Mesothelial cell of epicardium (in vitro differentiated cells): ENCODE measurements around the gene ZDHHC23. TPM values are rescaled to one million over a fixed set of nuclear protein-coding genes. Genes with fewer than 3 reads are reported as not detected.

Experiments used
- DNase-seq, 2 experiments: peaks; one replicate each; pipeline ENCODE4 v3.0.0; 2021; ENCODE audit warnings: low spot score in 2 of 2; ENCODE audit not compliant: unreplicated experiment in 2 of 2
- H3K27ac Mint-ChIP-seq: 2 replicates; pipeline ENCODE4 v1.8.0; 2021; ENCODE audit warnings: mixed read lengths
- H3K27me3 Mint-ChIP-seq: 2 replicates; pipeline ENCODE4 v1.8.0; 2021; ENCODE audit warnings: low read depth, mixed read lengths
- H3K36me3 Mint-ChIP-seq: 2 replicates; pipeline ENCODE4 v1.8.0; 2021; ENCODE audit warnings: mixed read lengths
- H3K4me1 Mint-ChIP-seq: 2 replicates; pipeline ENCODE4 v1.8.0; 2021; ENCODE audit warnings: mixed read lengths
- H3K4me3 Mint-ChIP-seq: 2 replicates; pipeline ENCODE4 v1.8.0; 2021; ENCODE audit warnings: mild to moderate bottlenecking, moderate library complexity, mixed read lengths
- H3K9me3 Mint-ChIP-seq: 2 replicates; pipeline ENCODE4 v1.8.0; 2021; ENCODE audit warnings: mixed read lengths
- total RNA-seq: library from RNA; stranded (reverse); gene quantifications from 3 replicates; pipeline ENCODE4 v1.2.1, GENCODE V29; 2021
- TF ChIP-seq, protein P1 (sequence below): fragments of 200-600 bp; sonication (generic); IDR thresholded peaks from one replicate; pipeline ENCODE4 v1.5.0; 2021; ENCODE audit warnings: antibody characterized with exemption; ENCODE audit not compliant: unreplicated experiment

ZDHHC23 gene
- total RNA-seq, 1 donor from 2014 or later, result 5.1 TPM

DNA sequence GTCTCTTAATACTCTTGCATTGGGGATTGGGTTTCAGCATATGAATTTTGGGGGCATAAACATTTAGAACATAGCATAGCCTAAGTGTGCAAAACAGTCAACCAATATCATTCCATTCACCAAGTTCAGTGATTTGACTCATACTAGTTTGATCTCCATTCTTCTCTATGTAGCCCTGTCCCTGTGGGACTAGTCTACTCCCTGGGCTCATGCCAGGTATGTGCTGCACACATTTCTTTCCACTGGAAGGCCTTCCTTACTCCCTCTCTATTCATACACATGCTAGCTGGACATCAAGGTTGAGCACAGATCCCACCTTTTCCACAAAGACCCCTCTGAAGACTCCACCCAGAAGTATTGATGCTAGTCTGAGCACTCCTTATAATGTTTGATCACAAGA is 5.1 kb downstream of the ZDHHC23 start:
- H3K27ac Mint-ChIP-seq, result no peak overlapping the region
- peaks cover 5% of the 10 kb centered on the region for H3K4me1 Mint-ChIP-seq
- H3K27me3 Mint-ChIP-seq, result peaks cover 35% of the 10 kb centered on the region
- no peaks in the 10 kb centered on the region for H3K9me3 Mint-ChIP-seq
- TF ChIP-seq, protein P1, sequence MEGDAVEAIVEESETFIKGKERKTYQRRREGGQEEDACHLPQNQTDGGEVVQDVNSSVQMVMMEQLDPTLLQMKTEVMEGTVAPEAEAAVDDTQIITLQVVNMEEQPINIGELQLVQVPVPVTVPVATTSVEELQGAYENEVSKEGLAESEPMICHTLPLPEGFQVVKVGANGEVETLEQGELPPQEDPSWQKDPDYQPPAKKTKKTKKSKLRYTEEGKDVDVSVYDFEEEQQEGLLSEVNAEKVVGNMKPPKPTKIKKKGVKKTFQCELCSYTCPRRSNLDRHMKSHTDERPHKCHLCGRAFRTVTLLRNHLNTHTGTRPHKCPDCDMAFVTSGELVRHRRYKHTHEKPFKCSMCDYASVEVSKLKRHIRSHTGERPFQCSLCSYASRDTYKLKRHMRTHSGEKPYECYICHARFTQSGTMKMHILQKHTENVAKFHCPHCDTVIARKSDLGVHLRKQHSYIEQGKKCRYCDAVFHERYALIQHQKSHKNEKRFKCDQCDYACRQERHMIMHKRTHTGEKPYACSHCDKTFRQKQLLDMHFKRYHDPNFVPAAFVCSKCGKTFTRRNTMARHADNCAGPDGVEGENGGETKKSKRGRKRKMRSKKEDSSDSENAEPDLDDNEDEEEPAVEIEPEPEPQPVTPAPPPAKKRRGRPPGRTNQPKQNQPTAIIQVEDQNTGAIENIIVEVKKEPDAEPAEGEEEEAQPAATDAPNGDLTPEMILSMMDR, result no peak
- no peak overlapping the region for H3K4me3 Mint-ChIP-seq
- no peak for DNase-seq
- H3K36me3 Mint-ChIP-seq, result peaks cover 4% of the 10 kb centered on the region

DNA sequence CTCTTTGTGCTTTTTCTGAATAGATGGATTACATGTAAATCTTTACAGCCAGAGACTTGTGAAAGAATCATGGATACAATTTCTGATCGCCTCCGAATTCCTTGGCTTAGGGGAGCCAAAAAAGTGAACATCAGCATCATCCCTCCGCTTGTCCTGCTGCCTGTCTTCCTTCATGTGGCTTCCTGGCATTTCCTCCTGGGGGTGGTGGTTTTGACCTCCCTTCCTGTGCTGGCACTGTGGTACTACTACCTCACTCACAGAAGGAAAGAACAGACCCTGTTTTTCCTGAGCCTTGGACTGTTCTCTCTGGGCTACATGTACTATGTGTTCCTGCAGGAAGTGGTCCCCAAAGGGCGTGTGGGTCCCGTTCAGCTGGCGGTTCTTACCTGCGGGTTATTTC is 5.9 kb downstream of the ZDHHC23 start:
- no peak for DNase-seq
- Mint-ChIP-seq H3K36me3 (peaks cover 4% of the 10 kb centered on the region), H3K4me1 (peaks cover 3% of the 10 kb centered on the region), H3K9me3 (no peaks in the 10 kb centered on the region), H3K27ac (no peak overlapping the region), H3K27me3 (peaks cover 32% of the 10 kb centered on the region), H3K4me3 (no peak overlapping the region)
- TF ChIP-seq, protein P1, result no peak

DNA sequence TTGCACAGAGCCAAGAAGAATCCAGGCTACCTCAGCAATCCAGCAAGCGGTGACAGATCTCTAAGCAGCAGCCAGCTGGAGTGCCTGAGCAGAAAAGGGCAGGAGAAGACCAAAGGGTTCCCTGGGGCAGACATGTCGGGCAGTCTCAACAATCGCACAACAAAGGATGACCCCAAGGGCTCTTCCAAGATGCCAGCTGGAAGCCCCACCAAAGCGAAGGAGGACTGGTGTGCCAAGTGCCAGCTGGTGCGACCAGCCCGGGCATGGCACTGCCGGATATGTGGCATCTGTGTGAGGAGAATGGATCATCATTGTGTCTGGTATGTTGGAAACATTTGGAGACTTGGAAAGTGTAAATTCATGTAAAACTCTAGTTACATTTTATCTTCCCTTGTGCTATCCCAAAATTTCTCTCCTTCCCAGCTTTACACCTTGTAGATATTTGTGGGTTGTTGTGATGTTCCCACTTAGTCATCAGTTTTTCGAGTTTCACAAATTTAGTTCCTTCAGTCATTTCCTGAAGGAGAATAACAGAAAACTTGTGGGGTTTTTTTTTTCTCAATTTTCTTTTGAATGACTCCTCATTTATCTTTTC is 6.4 kb downstream of the ZDHHC23 start:
- no peaks in the 10 kb centered on the region for H3K4me1 Mint-ChIP-seq
- H3K36me3 Mint-ChIP-seq, result peaks cover 4% of the 10 kb centered on the region
- no peak for DNase-seq
- H3K27me3 Mint-ChIP-seq, result peaks cover 27% of the 10 kb centered on the region
- H3K27ac Mint-ChIP-seq, result no peak overlapping the region
- no peak overlapping the region for H3K4me3 Mint-ChIP-seq
- TF ChIP-seq, protein P1, result no peak
- H3K9me3 Mint-ChIP-seq, result no peaks in the 10 kb centered on the region

- Mint-ChIP-seq H3K4me1 (no peaks in the 10 kb centered on the region), H3K4me3 (no peak overlapping the region), H3K27me3 (no peaks in the 10 kb centered on the region), H3K27ac (no peak overlapping the region), H3K36me3 (no peaks in the 10 kb centered on the region), H3K9me3 (peaks cover 10% of the 10 kb centered on the region)
- TF ChIP-seq, protein P1, result no peak
- DNase-seq, result no peak
Measured at GRCh38 chr3:113963879-113964278, 16.1 kb downstream of the ZDHHC23 start.

- H3K36me3 Mint-ChIP-seq, result no peaks in the 10 kb centered on the region
- no peaks in the 10 kb centered on the region for H3K4me1 Mint-ChIP-seq
- no peak for DNase-seq
- TF ChIP-seq, protein P1, result no peak
- H3K9me3 Mint-ChIP-seq, result peaks cover 22% of the 10 kb centered on the region
- no peak overlapping the region for H3K4me3 Mint-ChIP-seq
- H3K27ac Mint-ChIP-seq, result no peak overlapping the region
- no peaks in the 10 kb centered on the region for H3K27me3 Mint-ChIP-seq
Measured at GRCh38 chr3:113966172-113966571, 18.4 kb downstream of the ZDHHC23 start.

- H3K9me3 Mint-ChIP-seq, result peaks cover 49% of the 10 kb centered on the region
Measured at GRCh38 chr3:113968986-113969385, 21.2 kb downstream of the ZDHHC23 start.

More at GRCh38 chr3:113968986-113969385, 21.2 kb downstream of the ZDHHC23 start:
- Mint-ChIP-seq H3K27ac (no peak overlapping the region), H3K36me3 (peaks cover 13% of the 10 kb centered on the region), H3K4me3 (no peak overlapping the region), H3K27me3 (no peaks in the 10 kb centered on the region), H3K4me1 (no peaks in the 10 kb centered on the region)
- TF ChIP-seq, protein P1, result no peak
- DNase-seq, result no peak
